Measurements from ENCODE around the gene MDH1B.

DNA sequence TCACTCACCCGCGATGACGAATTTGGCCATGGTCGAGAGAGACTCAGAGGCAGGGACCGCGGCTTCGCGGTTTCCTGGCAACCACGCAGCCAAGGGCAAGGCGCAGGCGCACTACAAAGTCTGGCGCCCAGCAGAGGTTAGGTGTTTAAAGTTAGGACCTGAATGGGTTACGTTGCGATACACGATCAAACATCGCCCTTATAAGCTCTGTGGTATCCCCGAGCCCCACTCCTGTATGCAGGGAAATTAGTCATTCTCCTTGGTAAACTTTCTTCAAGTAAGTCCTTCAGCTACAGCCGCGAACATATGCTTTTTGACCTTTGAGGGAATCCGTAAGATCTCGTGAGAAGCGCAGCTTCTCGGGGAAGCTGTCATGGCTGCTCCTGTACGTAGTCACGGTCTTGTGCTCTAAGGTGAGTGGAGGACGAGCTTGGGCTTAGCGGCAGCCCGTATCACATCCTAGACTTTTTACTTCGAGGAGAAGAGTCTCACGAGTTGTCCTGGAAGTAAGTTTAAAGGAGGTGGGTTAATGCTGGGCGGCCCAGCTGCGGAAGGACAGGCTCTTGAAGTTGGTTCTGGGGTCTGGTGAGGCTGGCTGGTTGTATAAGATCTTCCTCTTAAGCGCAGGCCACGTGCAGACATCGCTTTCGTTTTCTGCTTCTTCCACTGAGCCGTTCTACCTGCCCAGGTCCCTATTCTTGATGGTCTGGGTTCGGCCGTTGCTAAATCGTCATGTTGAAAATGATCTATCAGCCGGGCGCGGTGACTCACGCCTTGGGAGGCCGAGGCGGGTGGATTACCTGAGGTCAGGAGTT, at the start of gene MDH1B, which contains the start of gene FASTKD2:
- TF ChIP-seq, protein P1, sequence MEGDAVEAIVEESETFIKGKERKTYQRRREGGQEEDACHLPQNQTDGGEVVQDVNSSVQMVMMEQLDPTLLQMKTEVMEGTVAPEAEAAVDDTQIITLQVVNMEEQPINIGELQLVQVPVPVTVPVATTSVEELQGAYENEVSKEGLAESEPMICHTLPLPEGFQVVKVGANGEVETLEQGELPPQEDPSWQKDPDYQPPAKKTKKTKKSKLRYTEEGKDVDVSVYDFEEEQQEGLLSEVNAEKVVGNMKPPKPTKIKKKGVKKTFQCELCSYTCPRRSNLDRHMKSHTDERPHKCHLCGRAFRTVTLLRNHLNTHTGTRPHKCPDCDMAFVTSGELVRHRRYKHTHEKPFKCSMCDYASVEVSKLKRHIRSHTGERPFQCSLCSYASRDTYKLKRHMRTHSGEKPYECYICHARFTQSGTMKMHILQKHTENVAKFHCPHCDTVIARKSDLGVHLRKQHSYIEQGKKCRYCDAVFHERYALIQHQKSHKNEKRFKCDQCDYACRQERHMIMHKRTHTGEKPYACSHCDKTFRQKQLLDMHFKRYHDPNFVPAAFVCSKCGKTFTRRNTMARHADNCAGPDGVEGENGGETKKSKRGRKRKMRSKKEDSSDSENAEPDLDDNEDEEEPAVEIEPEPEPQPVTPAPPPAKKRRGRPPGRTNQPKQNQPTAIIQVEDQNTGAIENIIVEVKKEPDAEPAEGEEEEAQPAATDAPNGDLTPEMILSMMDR (conservative IDR thresholded peaks at IDR 0.05; ENCODE audit: low read length): no peak
- no peak for TF ChIP-seq EZH2phosphoT487 (IDR thresholded peaks at IDR 0.05; ENCODE audit: borderline replicate concordance, low read depth, low read length)
